H9 (cell line): Measurements from ENCODE around the gene G3BP1. TPM values are rescaled to one million over a fixed set of nuclear protein-coding genes. Genes with fewer than 3 reads are reported as not detected.

Experiments
- DNase-seq: peaks from one replicate; pipeline ENCODE4 v3.0.0-alpha.2; 2017
- H2AFZ ChIP-seq: one replicate; pipeline ENCODE4 v1.6.1; 2013; ENCODE audit warnings: mild to moderate bottlenecking, low read length, control low read depth, moderate library complexity
- H2AK5ac ChIP-seq: 2 replicates; pipeline ENCODE4 v1.6.1; 2013; ENCODE audit warnings: low read length, control low read depth, mixed read lengths; ENCODE audit not compliant: insufficient read length
- H2BK120ac ChIP-seq: one replicate; pipeline ENCODE4 v1.6.1; 2013; ENCODE audit warnings: low read depth, mild to moderate bottlenecking, low read length, control low read depth, inconsistent platforms; ENCODE audit not compliant: poor library complexity, severe bottlenecking
- H2BK12ac ChIP-seq: 2 replicates; pipeline ENCODE4 v1.6.1; 2013; ENCODE audit warnings: low read length, control low read depth, mixed read lengths, low read depth; ENCODE audit not compliant: insufficient read length
- H2BK15ac ChIP-seq: 2 replicates; pipeline ENCODE4 v1.6.1; 2013; ENCODE audit warnings: low read depth, low read length, control low read depth
- H2BK20ac ChIP-seq: one replicate; pipeline ENCODE4 v1.6.1; 2013; ENCODE audit warnings: low read depth, mild to moderate bottlenecking, low read length, control low read depth, inconsistent platforms; ENCODE audit not compliant: poor library complexity, severe bottlenecking
- H2BK5ac ChIP-seq: 2 replicates; pipeline ENCODE4 v1.6.1; 2013; ENCODE audit warnings: low read length, control low read depth, mixed read lengths; ENCODE audit not compliant: insufficient read length
- H3K14ac ChIP-seq: 2 replicates; pipeline ENCODE4 v1.6.1; 2013; ENCODE audit warnings: low read length, control low read depth; ENCODE audit not compliant: insufficient read depth
- H3K18ac ChIP-seq: 2 replicates; pipeline ENCODE4 v1.6.1; 2013; ENCODE audit warnings: low read depth, mild to moderate bottlenecking, mixed read lengths, low read length, control low read depth; ENCODE audit not compliant: insufficient read length
- H3K23ac ChIP-seq: 2 replicates; pipeline ENCODE4 v1.6.1; 2013; ENCODE audit warnings: low read length, control low read depth, mixed read lengths, low read depth; ENCODE audit not compliant: insufficient read length
- H3K23me2 ChIP-seq: 2 replicates; pipeline ENCODE4 v1.6.1; 2013; ENCODE audit warnings: low read depth, mild to moderate bottlenecking, mixed read lengths, low read length, control low read depth; ENCODE audit not compliant: insufficient read length, poor library complexity, severe bottlenecking
- H3K27ac ChIP-seq: 2 replicates; pipeline ENCODE4 v1.5.1; 2013; ENCODE audit warnings: low read length, control low read depth, mixed read lengths, low read depth; ENCODE audit not compliant: insufficient read length
- H3K27me3 ChIP-seq: 2 replicates; pipeline ENCODE4 v1.6.1; 2013; ENCODE audit warnings: low read length, control low read depth, inconsistent platforms; ENCODE audit not compliant: insufficient read depth
- H3K4ac ChIP-seq: 2 replicates; pipeline ENCODE4 v1.6.1; 2013; ENCODE audit warnings: low read depth, mild to moderate bottlenecking, control low read depth, inconsistent platforms, low read length, moderate library complexity
- H3K4me1 ChIP-seq: 2 replicates; pipeline ENCODE4 v1.6.1; 2013; ENCODE audit warnings: low read length, control low read depth, inconsistent platforms; ENCODE audit not compliant: insufficient read depth
- H3K4me2 ChIP-seq: 2 replicates; pipeline ENCODE4 v1.6.1; 2013; ENCODE audit warnings: low read length, control low read depth, mixed read lengths; ENCODE audit not compliant: insufficient read length, insufficient read depth
- H3K56ac ChIP-seq: 2 replicates; pipeline ENCODE4 v1.6.1; 2013; ENCODE audit warnings: low read depth, mild to moderate bottlenecking, mixed read lengths, low read length, control low read depth; ENCODE audit not compliant: insufficient read length
- H3K79me1 ChIP-seq: 2 replicates; pipeline ENCODE4 v1.6.1; 2013; ENCODE audit warnings: low read depth, mild to moderate bottlenecking, moderate library complexity, low read length, control low read depth, inconsistent platforms; ENCODE audit not compliant: insufficient read depth, poor library complexity, severe bottlenecking
- H3K79me2 ChIP-seq: 2 replicates; pipeline ENCODE4 v1.6.1; 2013; ENCODE audit warnings: low read length, control low read depth, inconsistent platforms; ENCODE audit not compliant: insufficient read depth
- H3K9ac ChIP-seq: 2 replicates; pipeline ENCODE4 v1.6.1; 2013; ENCODE audit warnings: low read length, control low read depth, mixed read lengths; ENCODE audit not compliant: insufficient read length; ENCODE audit errors: extremely low read depth
- H3K9me3 ChIP-seq: one replicate; pipeline ENCODE4 v1.6.1; 2013; ENCODE audit warnings: low read depth, low read length, inconsistent platforms; ENCODE audit not compliant: control insufficient read depth
- H3T11ph ChIP-seq: one replicate; pipeline ENCODE4 v1.6.1; 2013; ENCODE audit warnings: mild to moderate bottlenecking, low read length, control low read depth, inconsistent platforms
- H4K20me1 ChIP-seq: one replicate; pipeline ENCODE4 v1.6.1; 2013; ENCODE audit not compliant: control insufficient read depth, insufficient read length, insufficient read depth
- H4K5ac ChIP-seq: 2 replicates; pipeline ENCODE4 v1.6.1; 2013; ENCODE audit warnings: low read depth, mild to moderate bottlenecking, mixed read lengths, low read length, control low read depth; ENCODE audit not compliant: insufficient read length
- H4K8ac ChIP-seq: replicated peaks from 2 replicates; pipeline ENCODE4 v1.6.1; 2013; ENCODE audit warnings: low read length, control low read depth, mixed read lengths, low read depth; ENCODE audit not compliant: insufficient read length
- H4K91ac ChIP-seq: 2 replicates; pipeline ENCODE4 v1.6.1; 2013; ENCODE audit warnings: low read depth, mild to moderate bottlenecking, moderate library complexity, mixed read lengths, low read length, control low read depth; ENCODE audit not compliant: insufficient read length
- H3K27ac Mint-ChIP-seq, 3 experiments: 2 replicates in 2 of 3; 3 replicates in 1 of 3; pipeline ENCODE4 v1.8.0; 2020 to 2021; ENCODE audit warnings: mixed read lengths in 3 of 3, mild to moderate bottlenecking in 1 of 3, moderate library complexity in 1 of 3
- H3K27me3 Mint-ChIP-seq: 2 replicates; pipeline ENCODE4 v1.8.0; 2021; ENCODE audit warnings: low read depth, mild to moderate bottlenecking, moderate library complexity, mixed read lengths
- H3K36me3 Mint-ChIP-seq, 3 experiments: 2 replicates in 2 of 3; 3 replicates in 1 of 3; pipeline ENCODE4 v1.8.0; 2020 to 2021; ENCODE audit warnings: low read depth in 3 of 3, mixed read lengths in 3 of 3; ENCODE audit not compliant: insufficient read depth in 1 of 3
- H3K4me1 Mint-ChIP-seq, 2 experiments: 2 replicates each; pipeline ENCODE4 v1.8.0; 2020; ENCODE audit warnings: mixed read lengths in 2 of 2
- H3K4me3 Mint-ChIP-seq, 2 experiments: 2 replicates in 1 of 2; 3 replicates in 1 of 2; pipeline ENCODE4 v1.8.0; 2020 to 2021; ENCODE audit warnings: mild to moderate bottlenecking in 2 of 2, mixed read lengths in 2 of 2, moderate library complexity in 1 of 2
- H3K9me3 Mint-ChIP-seq, 2 experiments: 2 replicates in 1 of 2; 3 replicates in 1 of 2; pipeline ENCODE4 v1.8.0; 2020; ENCODE audit warnings: mild to moderate bottlenecking in 2 of 2, mixed read lengths in 2 of 2, moderate library complexity in 1 of 2
- CTCF ChIP-seq: fragments of 200-600 bp; sonication (generic); conservative IDR thresholded peaks from 3 replicates; pipeline ENCODE4 v1.8.0; 2021; ENCODE audit warnings: antibody characterized with exemption, mild to moderate bottlenecking
- WGBS: extraction: QIAGEN DNeasy Blood & Tissue Kit; methylation state at CpG from one replicate; pipeline ENCODE4 v1.1.7; 2013; ENCODE audit warnings: missing lambda C conversion rate, low lambda C conversion rate, mixed read lengths; ENCODE audit not compliant: insufficient read length; ENCODE audit errors: extremely low coverage; 5-methylcytosine and 5-hydroxymethylcytosine counted together
- total RNA-seq: library from RNA; stranded (reverse); gene quantifications from 2 replicates; pipeline ENCODE4 v1.2.1, GENCODE V29; 2021

G3BP1 gene
- total RNA-seq, 1 experiment from 2014 or later, result 439 TPM

GRCh38 chr5:151798674-151799073 is 26.9 kb downstream of the G3BP1 start:
- Histone ChIP-seq H4K8ac (no peak overlapping the region), H3K18ac (no peak overlapping the region), H2AK5ac (no peak overlapping the region), H3K79me2 (peaks cover 10% of the 10 kb centered on the region; the same call in 1 of the 2 replicates), H3K14ac (no peak overlapping the region), H2AFZ (no peak overlapping the region), H3K27me3 (no peaks in the 10 kb centered on the region), H3K56ac (no peak overlapping the region), H3K9ac (no peak overlapping the region), H3K9me3 (no peaks in the 10 kb centered on the region), H2BK12ac (no peak overlapping the region), H3K4me2 (no peak overlapping the region), H2BK20ac (no peak overlapping the region), H2BK15ac (no peak overlapping the region), H3K4me1 (no peaks in the 10 kb centered on the region), H2BK5ac (no peak overlapping the region), H3K4ac (no peak overlapping the region), H3T11ph (no peak overlapping the region), H4K5ac (no peak overlapping the region), H4K91ac (no peak overlapping the region), H3K23ac (no peak overlapping the region), H3K23me2 (no peaks in the 10 kb centered on the region), H2BK120ac (no peak overlapping the region), H4K20me1 (no peaks in the 10 kb centered on the region), H3K79me1 (peaks cover 12% of the 10 kb centered on the region), H3K27ac (no peak overlapping the region)
- no peaks in the 10 kb centered on the region for H3K9me3 Mint-ChIP-seq
- no peak overlapping the region for H3K4me3 Mint-ChIP-seq
- no peaks in the 10 kb centered on the region; the same call in 1 of the 2 replicates for H3K27me3 Mint-ChIP-seq
- WGBS, result no CpG with 5 or more reads among the region's 3 CpGs
- H3K27ac Mint-ChIP-seq, result peak overlapping the region in 1 of 3 experiments; percentile 53; a peak in 1 of 7 replicates
- no peak for TF ChIP-seq CTCF
- no peak for DNase-seq
- no peaks in the 10 kb centered on the region for H3K4me1 Mint-ChIP-seq
- peaks cover 58 to 94% (median 93%) of the 10 kb centered on the region in 3 experiments for H3K36me3 Mint-ChIP-seq
